VCaP (cell line): ENCODE data around the gene SCN2A.
"Not testable (repeated sequence)": the region's sequence is repeated elsewhere in the genome, so short reads cannot be mapped to it uniquely, and the experiment has no call there.

Experiments used
- H3K27ac ChIP-seq: fragments of 450-650 bp; 2 replicates; pipeline ENCODE4 v1.5.1; 2017
- TF ChIP-seq, protein P1 (sequence below): fragments of 450-650 bp; conservative IDR thresholded peaks from 2 replicates; pipeline ENCODE4 v1.5.1; 2017; ENCODE audit warnings: mild to moderate bottlenecking, moderate library complexity

Gene SCN2A

DNA sequence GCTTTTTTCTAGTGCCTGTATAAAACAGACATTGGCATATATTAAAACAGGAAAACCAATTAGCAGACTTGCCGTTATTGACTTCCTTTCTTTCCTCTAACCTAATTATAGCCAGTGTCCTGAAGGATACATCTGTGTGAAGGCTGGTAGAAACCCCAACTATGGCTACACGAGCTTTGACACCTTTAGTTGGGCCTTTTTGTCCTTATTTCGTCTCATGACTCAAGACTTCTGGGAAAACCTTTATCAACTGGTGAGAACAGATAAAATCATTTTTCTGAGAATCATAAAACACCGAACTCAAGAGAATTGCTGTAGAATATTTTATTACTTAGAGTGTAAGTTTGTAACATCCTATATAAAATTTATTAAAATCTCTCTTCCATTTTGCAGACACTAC is 74.3 kb downstream of the SCN2A start:
- peak overlapping the region; percentile 61 for H3K27ac ChIP-seq
- TF ChIP-seq, protein P1, sequence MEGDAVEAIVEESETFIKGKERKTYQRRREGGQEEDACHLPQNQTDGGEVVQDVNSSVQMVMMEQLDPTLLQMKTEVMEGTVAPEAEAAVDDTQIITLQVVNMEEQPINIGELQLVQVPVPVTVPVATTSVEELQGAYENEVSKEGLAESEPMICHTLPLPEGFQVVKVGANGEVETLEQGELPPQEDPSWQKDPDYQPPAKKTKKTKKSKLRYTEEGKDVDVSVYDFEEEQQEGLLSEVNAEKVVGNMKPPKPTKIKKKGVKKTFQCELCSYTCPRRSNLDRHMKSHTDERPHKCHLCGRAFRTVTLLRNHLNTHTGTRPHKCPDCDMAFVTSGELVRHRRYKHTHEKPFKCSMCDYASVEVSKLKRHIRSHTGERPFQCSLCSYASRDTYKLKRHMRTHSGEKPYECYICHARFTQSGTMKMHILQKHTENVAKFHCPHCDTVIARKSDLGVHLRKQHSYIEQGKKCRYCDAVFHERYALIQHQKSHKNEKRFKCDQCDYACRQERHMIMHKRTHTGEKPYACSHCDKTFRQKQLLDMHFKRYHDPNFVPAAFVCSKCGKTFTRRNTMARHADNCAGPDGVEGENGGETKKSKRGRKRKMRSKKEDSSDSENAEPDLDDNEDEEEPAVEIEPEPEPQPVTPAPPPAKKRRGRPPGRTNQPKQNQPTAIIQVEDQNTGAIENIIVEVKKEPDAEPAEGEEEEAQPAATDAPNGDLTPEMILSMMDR = no peak

DNA sequence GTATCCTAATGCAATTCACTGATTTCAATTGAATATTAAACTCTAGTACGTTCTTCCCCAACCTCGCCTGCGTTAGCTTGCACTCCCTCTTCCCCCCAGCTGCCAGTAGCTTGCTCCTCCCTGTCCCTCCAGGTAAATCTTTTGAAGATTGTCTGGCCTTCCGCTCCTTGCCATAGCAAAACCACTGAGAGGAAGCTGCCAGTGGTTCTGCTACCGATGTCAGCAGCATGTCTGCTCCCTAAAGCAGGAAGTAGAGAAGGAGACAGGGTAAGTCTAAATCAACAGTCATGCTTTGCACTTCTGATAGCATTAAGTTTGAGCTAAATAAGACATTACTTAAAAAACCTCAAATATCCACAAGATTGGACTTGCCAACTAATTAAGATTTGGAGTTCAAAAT is 89.1 kb downstream of the SCN2A start:
- no peak overlapping the region for H3K27ac ChIP-seq
- TF ChIP-seq, protein P1 = no peak

DNA sequence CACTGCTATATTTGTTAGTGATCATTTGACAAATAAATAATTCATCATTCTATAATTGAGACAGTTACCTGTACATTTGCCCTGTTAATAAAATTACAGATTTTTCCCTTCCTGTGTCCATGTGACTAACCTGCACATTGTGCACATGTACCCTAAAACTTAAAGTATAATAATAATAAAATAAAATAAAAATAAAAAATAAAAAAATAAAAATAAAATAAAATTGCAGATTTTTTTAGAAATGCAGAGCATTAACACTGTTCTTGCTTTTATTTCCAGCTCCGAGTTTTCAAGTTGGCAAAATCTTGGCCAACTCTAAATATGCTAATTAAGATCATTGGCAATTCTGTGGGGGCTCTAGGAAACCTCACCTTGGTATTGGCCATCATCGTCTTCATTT is 105.1 kb downstream of the SCN2A start:
- H3K27ac ChIP-seq = not testable (repeated sequence)

DNA sequence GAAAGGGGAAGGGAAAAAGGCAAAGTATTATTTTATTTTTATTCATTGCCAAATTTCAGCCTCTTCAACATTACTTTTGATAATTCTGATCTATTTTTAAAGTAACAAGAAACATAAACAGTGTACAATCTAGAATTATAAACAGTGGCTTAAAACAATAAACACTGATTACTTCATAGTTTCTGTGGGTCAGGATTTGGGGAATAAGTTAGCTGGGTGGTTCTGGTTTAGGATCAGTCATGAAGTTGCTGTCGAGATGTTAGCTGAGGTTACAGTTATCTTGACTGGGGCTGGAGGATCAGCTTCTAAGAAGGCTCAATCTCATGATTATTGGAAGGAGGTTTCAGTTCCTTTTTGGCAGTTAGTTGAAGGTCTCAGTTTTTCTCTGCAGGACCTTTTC is 109.2 kb downstream of the SCN2A start:
- no peak overlapping the region for H3K27ac ChIP-seq
- TF ChIP-seq, protein P1 = no peak

DNA sequence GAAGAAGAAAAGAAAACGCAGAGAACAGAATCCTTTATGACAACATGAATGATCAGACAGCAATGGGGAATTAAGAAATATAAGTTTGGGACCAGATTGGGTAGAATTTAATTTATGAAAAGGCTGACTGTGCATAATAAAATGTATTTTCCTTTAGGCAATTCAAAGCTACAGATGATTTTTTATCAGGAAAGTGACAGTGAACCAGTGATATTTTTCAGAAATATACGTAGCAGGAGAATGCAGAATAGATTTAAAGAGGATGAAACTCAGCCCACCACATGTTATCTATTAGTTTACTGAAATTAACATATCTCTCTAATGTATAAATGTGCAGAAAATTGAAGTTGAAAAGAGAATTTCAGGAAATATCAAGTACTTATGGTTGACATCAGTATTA is 110.0 kb downstream of the SCN2A start:
- no peak overlapping the region for H3K27ac ChIP-seq

DNA sequence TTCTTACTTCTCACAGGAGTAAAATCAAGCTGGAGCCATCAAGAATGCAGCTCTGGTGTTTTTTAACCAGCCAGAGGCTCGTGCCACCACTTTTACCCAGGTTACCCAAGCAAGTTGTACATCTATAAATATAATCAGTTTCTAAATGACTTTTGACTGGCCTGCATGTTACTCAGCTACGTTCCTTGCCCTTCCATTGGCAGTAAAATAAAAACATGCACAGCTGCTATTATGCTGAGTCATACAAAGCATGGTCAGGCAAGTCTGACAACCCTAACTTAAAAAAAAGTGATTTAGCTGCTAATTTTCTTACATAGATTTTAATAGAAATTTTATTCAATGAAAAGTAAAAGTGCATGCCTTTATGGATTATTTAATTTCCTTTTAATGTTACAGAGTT is 118.5 kb downstream of the SCN2A start:
- H3K27ac ChIP-seq = no peak overlapping the region

More for the DNA sequence above, 110.0 kb downstream of the SCN2A start:
- TF ChIP-seq, protein P1 = no peak

DNA sequence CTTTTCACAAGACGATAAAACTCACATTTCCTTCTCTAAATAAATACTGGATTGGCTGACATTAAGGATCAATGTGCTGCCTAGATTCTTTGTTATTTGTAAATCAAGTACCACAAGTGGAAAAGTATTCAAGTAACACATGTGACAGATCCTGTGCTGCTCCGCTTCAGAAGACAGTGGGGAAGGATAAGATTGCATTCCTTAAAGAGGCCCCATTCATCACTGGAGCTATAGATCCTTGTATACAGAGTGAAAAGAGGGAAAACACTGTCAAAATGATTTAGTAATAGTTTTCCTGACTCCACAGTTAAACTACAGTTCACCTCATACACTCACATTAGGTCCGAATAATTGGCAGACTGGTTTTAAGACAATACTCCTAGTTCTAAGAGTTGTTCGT is 122.3 kb downstream of the SCN2A start:
- H3K27ac ChIP-seq = no peak overlapping the region

More for the DNA sequence above, 118.5 kb downstream of the SCN2A start:
- TF ChIP-seq, protein P1 = no peak

DNA sequence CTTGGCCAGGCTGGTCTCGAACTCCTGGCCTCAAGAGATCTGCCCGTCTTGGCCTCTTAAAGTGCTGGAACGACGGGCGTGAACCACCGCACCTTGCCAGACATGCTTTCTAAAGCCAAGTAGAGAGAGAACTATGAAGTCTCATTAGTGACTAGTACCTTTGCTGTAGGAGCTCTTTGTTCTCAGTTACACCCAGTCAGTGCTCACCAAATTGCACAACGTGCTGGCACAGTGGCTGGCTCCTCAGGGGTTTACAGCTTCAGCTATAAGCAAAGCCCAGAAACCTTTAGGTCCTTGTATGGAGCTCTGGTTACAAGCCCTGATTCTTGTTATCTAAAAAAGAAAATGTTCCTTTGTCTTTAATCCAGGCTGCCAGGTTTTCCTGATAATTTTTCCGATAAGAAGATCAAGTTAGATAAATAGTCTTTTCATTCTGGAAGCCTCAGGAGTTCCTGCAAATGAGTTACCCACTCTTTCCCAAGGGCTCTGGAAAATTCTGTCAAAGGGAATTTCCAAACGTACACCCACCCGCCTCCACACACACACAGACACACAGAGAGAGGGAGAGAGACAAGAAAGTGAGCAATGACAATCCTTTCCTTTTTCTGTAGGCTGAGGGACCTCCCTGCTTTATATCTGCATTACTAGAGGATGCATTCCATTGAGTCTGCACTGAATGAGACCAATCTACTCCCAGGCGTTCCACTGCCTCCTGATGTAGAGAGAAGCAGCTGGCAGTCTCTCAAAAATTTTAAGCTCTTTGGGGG is 130.1 kb downstream of the SCN2A start:
- H3K27ac ChIP-seq = peak overlapping the region; percentile 49
- TF ChIP-seq, protein P1 = no peak

More for the DNA sequence above, 122.3 kb downstream of the SCN2A start:
- TF ChIP-seq, protein P1 = no peak
